GM20431 (cell line): ENCODE measurements around the gene GRIK1.

Experiments used
- in situ Hi-C: fragments of 300-500 bp; cut with MseI, MboI; formaldehyde crosslinking; loops from one replicate; pipeline ENCODE4 v1.15.0; 2020; ENCODE audit warnings: low sequenced_read_pairs; ENCODE audit not compliant: unreplicated experiment

Gene GRIK1

DNA sequence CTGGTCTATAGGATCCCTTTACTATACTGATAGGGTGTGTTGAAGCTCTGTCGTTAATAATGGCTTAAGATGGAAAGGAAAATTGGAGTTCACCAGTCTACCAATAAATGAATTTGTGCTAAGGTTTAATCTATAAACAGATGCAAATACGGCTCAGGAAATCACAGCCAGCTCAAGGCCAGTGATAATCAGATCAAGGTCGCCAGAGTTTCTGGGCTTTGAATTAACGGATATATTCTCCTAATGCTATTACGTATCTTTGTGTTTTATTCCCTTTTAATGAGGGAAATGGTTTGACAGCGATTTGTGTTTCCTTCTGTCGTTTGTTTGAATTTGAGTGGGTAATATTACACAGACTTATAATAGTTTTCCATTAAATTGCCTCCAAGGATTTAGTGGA lies 361.5 kb downstream of the GRIK1 start:
- in situ Hi-C loops, result no loop called here

DNA sequence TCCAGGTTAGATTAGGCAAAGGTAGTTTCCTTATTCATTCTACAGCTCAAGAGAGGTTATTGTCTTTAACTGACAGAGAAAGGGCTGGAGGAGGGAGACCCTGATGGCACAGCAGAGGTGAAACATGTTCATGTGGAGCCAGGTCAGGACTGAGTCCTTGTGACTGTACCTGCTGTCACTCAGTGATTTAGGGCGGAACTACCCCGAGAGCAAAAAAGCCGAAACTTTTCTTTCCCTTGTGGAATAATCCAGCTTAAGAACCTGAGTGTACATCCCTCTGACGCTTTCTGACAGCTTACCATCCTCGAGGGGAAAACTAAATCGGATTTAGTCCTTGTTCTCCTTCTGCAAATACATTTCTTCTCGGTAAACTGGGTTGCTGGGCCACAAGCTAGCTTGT lies 367.8 kb downstream of the GRIK1 start:
- in situ Hi-C loops, result no loop called here

DNA sequence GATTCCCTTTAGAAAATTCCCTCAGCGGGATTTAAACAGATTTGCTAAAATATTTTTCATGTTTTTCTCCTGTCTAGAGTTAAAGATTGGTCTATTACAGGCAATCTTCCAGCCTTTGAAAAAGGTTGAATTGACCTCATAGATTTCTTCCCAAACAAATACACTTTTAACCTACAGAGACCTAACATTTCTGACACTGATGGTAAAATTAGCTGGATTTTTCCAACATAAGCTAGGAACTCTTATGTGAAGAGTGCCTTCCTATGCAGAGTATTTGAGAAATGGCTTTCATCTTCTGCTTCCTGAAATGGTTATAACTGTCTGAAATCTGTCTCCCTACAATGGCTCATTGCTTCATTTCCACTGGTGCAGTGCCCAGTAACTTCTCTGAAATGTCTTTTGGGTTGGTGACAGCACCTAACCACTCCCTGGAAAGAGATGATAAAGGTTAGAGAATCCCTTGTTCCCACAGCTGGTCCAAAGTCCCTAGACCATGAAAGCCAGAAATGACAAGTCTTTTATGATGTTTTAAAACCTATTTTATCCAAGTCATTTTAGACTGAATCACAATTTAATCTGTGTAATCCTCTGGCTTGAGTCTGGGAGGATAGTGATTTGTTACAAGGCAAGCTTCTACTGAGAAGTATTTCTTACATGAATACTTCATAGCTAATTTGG lies 371.6 kb downstream of the GRIK1 start:
- in situ Hi-C loops, result no loop called here

DNA sequence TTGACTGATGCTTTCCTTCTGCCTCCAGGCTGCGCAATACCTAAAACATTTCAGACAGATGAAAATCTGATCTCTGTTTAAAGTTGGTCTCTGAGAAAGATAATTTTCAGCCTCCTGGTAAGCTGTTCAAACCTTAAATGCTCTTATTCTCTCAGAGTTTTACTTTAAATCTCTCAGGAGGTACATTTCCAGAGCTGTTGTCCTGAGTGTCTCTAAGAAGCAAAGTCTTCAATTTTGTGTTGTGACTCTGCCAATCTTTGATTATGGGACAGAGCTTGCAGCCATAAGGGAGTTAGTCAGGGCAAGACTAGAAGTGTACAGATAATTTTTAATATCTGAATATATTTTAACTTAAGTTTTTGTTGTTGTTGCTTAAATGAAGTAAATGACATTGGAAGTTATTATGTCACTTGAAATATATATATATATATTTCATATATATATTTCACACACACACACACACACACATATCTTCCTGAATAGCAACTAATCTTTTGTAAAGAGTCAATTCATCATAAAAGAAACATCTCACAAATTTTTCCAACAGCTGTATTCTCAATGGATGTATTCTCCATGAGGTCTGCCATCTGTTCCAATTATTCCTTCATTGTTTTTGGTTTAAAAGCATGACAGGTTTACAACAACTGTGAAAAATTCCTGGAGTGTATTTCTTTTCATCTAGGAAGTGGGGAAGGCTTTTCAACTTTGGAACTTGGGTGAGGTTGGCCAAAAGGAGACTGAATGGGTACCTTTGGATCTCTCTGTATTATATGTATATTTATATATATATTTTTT lies 381.7 kb downstream of the GRIK1 start:
- in situ Hi-C loops, result no loop called here

DNA sequence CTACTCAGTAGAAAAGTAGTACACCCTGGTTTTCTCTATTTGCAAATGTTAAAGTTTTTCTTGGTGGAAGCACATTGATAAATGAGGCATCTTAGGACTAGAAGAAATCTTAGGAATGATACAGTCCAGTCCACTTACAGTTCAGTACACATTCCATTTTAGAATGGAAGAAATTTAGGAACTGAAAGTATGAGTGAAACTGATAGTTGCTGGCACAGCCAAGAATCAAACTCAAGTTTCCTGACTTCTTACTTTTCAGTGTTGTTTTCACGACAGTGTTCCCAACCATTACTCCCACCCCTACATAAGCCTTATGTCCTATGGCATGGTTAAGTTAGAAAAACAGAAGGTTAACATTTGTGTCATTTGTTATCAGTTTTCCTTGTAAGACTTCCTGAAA lies 382.6 kb downstream of the GRIK1 start:
- in situ Hi-C loops, result no loop called here

DNA sequence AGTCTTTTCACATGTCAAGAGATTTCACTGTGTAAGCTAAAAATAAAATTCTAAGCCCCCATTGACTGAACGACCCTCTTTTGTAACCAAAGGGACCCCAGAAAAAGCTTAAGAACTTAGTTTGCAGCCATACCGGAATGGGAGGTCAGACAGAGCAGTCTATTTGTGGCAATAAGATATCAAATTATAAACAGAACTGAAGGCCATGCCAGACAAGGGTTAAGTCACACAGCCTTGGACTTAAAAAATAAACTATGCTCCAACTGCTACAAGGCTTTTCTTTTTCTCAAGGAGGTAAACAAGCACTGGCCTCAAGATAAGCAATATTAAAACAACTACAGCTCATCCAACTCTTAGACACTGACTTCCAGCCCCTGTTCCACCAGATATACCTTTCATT lies 384.2 kb downstream of the GRIK1 start:
- in situ Hi-C loops, result no loop called here

DNA sequence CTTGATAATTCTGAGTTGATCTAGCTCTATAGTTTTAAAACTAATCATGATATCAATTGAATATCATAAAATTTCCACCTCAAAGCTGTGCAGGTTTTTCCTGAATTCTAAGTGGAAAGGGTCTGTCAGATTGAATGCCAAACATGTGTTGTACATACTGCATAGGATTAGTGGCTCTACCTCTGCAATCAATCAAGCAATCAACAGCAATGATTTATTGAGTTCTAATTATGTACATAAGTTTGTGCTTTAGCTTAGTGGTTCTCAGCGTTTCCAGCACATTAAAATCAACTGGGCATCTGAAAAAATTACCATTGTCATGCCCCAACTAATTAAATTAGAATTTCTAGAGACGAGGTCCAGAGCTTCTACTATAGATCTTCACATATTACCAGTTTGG lies 389.6 kb downstream of the GRIK1 start:
- in situ Hi-C loops, result no loop called here

DNA sequence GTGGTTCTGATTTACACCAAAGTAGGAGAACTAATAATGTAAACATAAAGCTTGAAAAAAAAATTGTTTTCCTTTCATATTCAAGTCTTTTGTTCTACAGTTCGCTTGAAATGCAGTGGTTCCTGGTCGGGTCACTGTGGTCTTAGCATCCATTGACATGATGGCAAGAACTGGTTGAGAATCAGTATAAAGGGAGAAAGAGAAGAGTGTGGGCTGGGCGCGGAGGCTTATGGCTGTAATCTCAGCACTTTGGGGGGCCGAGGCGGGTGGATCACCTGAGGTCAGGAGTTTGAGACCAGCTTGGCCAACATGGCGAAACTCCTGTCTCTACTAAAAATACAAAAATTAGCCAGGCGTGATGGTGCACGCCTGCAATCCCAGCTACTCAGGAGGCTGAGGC lies 390.2 kb downstream of the GRIK1 start:
- in situ Hi-C loops, result no loop called here

DNA sequence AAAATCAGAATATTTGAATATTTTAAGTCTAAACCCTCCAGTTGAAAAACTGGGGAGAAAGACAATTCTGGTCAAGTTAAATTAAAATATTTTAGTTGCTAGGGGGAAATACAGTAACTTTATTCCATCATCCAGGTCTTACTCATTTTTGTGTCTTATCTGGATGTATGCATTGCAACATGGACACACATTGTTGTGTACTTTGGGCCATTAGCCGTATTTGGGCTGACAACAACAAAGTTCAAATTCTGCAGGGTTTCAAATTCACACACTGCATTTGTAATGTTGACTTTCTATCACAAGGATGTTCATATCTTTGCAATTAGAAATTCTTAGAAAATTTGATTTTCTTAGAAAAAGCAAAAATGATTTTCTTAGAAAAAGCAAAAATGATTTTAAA lies 391.8 kb downstream of the GRIK1 start:
- in situ Hi-C loops, result no loop called here

DNA sequence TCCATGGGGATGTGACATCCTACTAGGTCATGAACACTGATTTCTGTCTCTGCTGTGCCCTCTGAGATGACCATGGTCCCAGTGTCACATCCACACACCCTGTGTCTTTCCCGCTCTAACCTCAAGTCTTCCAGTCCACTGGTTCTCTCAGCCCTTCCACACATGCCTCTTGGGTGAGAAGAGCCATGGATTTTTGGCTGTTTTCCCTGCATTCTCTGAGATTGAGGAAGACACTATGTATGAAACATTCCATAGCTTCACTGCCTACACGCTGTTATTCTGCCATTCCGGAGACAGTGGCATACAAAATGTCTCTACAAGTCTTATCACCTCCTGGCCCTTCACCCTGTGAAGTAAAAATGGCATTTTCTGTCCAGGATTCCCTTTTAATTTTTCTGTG lies 393.7 kb downstream of the GRIK1 start:
- in situ Hi-C loops, result no loop called here

DNA sequence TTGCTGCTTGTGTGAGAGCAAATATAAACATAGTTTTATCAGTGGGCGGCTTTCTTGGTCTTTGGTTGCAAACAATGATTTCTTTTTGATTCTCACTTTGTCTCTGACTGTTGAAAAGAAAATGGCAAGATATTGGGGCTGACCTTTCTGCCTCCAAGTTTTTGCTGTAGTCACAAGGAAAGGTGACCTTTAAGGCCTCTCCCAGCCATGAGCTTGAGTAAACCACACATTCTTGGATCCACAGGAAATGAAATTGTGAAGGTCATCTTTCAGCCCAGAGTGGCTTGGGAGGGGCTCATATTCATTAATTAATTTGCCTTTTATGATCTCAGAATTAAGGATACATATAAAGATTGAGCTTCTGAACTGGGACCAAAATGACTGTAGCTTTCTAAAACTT lies 399.5 kb downstream of the GRIK1 start:
- in situ Hi-C loops, result no loop called here

DNA sequence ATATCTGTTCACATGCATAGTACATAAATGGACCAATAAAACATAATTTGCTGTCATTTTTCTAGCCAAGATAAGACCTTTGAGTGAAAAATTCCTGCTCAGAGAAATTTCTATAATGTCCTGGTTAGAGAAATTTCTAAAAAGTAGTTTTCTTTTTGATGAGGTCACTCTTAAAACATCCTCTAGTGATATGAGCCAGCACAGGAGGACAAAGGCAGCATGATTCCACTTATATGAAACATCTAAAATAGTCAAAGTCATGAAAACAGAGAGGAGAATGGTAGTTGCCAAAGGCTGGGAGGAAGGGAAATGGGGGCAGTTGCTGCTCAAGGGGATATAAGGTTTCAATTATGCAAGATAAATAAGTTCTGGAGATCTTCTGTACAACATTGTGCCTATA lies 401.7 kb downstream of the GRIK1 start:
- in situ Hi-C loops, result no loop called here

DNA sequence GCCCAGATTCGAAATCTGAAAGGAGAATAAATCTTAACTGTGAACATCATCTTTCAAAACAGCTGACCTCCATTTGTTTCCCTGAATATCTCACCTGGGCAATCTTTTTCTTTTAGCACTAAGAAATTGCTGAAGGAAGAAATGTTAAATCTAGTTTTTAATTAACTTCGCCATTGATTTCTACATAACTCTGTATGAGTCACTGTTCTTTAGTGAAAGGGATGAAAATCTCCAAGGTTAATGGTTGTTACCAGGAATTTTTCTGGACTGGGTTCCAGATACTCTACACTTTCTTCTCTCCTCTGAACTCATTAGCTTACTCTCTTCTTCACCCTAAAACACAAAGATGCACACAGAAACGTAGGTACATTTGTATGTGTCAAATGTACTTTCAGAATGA lies 405.3 kb downstream of the GRIK1 start:
- in situ Hi-C loops, result no loop called here

DNA sequence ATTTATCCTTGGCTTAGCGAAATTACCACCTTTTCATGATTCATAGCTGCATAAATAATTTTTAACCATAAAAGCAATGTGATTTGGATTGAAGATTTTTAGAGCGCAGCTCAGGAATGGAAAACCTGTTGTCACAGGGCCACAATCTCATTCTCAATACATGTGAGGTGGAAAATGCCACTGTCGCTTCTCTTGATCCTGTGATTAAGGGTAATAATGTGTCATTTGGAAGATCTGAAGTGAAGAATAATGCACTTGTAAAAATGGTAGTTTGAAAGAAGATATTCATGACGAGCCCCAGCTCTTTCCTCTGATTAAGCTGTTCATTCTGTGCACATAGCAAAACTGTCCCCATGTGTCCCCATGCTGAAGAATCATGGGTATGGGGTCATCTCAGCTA lies 410.7 kb downstream of the GRIK1 start:
- in situ Hi-C loops, result no loop called here

DNA sequence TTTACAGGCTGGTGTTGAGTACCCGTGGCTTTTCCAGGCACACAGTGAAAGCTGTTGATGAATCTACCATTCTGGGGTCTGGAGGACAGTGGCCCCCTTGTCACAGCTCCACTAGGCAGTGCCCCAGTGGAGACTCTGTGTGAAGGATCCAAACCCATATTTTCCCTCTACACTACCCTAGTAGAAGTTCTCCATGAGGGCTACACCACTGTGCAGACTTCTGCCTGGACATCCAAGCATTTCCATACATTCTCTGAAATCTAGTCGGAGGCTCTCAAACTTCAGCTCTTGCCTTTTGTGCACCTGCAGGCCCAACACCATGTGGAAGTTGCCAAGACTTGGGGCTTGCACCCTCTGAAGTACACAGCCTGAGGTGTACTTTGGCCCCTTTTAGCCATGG lies 413.3 kb downstream of the GRIK1 start:
- in situ Hi-C loops, result no loop called here

DNA sequence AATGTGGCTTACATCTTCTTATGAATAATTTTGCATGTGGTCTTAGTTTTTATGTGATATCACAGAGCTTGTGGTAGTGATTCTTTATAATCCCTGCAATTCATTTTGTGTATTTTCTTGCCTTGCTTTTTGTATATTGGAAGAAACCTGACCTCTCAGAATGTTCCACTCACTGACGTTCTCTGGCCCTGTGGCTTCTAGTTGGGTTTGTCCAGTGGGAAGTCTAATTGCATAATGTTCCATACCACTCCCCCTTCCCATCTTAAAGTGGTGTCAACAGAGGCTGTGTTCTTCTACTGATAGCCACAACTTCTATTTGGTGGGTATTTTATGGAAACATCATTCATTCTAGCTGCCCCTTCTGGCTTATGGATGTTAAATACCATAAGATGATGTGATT lies 415.7 kb downstream of the GRIK1 start:
- in situ Hi-C loops, result no loop called here

DNA sequence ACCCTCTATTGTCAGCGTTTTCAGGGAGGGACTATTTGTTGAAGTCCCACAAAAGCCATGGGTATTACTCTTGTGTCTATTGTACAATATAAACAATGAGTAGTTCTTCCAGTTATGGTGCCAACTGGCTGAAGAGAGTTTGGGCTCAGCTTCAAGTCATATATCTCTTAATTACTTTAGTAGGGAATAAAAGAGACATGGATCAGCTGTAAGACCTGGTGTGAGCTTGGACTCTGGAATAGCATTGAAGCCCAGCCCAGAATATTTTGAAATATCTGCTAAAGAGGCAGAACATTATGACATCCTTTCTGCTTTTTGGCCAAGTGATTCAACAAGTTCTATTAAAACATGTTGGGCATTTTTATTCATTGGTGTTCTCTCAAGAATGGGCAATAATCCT lies 416.1 kb downstream of the GRIK1 start:
- in situ Hi-C loops, result no loop called here

DNA sequence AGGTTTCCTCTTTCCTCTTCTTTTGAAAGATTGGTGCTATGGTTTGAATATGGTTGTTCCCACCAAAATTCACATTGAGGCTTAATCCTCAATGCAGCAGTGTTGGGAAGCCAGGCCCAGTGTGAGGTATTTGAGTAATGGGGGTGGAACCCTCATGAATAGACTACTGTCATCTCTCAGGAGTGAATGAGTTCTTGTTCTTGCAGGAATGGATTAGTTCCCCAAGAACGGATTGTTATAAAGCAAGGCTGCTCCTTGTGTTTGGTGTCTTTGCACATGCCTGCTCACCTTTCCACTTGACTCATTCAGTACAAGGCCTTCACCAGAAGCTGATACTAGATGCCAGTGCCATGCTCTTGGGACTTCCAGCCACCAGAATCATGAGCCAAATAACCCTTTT lies 417.9 kb downstream of the GRIK1 start:
- in situ Hi-C loops, result no loop called here

DNA sequence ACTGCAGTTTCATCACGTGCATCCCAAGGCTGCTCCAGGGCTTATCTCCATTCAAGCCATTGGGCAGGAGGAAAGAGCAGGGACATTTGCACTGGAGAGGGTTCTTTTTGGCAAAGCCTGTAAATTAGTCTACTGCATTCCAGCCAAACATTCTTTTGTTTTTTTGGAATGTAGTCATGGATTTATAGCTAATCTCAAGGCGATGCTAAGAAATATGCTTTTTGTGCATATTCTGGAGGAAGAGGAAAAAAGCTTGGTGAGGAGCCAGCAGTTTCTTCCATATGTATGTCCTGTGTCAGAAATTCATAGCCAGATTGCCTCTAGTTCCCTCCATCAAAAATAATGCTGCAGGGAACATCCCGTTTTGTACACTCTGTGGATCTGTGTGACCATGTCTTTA lies 419.6 kb downstream of the GRIK1 start:
- in situ Hi-C loops, result no loop called here

DNA sequence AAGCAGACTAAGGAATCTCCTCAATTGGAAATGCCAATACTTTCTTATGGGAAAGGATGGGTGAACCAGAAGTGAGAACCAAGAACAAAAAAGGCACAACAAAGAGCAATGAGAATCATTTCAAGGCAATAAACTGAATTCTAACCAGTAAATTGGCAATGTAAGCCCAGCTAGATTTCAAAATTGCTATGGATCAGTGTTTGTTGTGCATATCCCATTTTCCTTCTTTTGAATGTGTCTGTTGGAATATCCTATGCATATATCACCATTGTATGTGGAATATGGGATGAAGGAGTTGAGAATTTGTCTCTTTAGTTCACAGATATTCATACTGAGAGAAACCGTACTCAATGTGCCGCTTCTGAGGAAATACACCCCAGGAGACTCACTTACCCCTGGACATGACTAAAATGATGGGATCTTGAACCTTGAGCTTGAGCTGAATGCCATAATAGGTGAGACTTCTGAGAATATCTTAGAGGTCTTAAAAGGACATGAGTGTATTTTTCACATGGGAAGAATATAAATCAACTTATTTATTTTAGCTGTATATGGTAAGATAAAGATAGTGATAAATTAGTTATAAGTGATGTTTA lies 425.0 kb downstream of the GRIK1 start:
- in situ Hi-C loops, result no loop called here

DNA sequence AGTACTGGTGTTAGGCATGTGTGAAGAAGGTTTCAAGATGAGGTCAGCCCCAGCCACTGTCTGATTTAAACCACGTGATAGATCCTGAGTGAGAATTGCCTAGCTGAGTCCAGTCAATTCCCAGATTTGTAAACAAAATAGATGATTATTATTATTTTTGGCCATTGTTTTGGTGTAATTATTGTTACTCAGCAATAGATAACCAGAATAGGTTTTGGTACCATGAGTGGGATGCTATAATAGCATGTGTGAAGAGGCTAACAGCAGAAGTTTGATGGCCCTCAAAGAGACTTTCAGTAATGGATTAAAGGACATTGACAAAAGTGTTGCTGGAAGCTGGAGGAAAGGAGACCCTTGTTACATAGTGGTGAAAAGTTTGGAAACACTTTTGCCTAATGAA lies 426.3 kb downstream of the GRIK1 start:
- in situ Hi-C loops, result no loop called here

DNA sequence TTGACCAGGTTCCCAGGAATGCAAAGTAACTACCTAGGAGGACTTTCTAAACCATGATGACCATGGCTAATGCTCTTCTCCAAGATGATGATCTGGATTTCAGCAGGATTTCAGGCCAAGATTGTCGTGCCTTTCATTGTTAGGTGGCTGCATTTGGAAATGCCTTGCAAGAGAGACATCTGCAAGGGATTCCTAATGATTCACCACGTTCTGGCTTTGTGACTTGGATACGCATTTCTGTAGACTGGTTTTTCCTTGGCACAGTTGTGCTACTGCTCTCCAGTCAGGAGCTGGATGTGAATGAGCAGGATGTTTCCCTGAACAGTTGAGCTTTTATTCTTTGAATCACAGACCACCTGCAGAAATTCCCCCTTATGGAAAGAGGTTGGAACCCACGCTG lies 428.7 kb downstream of the GRIK1 start:
- in situ Hi-C loops, result no loop called here
